ENCODE measurements around the gene PSMG2.
"Not testable (repeated sequence)": the region's sequence is repeated elsewhere in the genome, so short reads cannot be mapped to it uniquely, and the experiment has no call there.

The PSMG2 gene

DNA sequence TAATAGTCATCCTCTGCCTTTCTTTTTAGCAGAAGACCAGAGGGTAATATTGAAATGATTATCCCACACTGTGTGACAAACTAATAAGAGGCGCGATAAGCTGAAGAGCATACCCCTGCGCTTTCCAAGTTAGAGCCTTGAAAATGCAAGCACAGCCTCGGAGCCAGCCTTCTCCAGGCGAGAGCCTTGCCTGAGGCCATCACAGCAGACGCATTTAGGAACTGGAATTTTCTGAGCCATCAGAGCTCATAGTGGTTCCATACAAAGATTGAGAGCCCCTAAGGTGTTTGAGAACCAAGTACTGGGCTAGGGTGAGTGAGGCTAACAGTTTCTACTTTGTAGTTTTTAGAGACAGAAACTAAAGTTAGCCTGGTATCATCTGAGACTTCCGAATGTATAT is 19.9 kb downstream of the PSMG2 start:
- no peak for DNase-seq (ENCODE audit: low read depth, low spot score)

DNA sequence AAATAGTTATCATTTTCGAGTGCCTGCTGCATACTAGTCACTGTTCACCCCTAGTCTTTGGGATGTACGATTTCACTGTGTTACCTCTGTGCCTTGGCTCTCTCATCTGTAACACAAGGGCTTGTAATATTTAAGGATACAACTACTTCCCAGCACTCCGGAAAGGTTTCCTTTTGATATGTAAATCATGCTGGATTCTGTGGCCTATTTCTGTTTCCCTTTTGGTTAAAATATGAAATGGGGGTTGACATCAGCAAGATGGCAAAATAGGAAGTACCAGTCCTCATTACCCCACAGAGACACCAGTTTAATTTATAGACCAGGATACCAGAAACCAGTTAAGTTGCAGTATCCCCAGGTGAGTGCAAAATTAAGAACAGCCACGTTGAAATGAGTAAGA is 23.5 kb downstream of the PSMG2 start:
- no peak for DNase-seq (ENCODE audit: low read depth, low spot score)

GRCh38 chr18:12726774-12727550 is 24.1 kb downstream of the PSMG2 start:
- DNase-seq (ENCODE audit: low read depth, low spot score), result peak; percentile 65

DNA sequence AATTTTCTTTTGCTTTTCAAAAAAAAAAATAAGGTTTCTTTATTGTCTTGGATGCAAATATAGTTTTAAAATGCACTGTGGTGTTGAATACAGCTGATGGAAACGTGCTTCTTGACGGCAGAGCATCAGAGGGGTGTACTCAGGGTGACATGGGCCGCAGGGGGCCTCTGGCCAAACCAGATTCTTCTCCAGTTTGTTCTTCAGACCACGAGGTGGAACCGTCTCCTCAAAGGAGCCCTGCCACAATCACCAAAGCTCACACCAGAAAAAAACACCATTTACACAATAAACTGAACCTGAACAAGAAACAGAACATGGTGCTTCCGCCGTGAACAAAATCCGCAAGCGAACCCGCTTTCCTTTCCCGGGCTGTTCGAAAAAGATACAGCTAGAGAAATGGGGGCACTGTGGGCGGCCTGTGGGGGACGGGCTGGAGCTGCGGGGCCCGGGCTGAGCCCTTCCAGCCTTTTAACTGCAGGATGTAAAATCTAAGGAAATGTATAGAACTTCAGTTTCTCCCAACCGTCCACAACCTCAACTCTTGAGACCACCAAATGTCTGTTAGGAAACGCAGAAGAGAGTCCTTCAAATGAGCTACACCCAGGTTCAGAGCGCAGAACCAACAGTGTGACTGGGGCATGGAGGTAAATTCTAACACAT is 34.5 kb downstream of the PSMG2 start:
- DNase-seq (ENCODE audit: low read depth, low spot score), result no peak

DNA sequence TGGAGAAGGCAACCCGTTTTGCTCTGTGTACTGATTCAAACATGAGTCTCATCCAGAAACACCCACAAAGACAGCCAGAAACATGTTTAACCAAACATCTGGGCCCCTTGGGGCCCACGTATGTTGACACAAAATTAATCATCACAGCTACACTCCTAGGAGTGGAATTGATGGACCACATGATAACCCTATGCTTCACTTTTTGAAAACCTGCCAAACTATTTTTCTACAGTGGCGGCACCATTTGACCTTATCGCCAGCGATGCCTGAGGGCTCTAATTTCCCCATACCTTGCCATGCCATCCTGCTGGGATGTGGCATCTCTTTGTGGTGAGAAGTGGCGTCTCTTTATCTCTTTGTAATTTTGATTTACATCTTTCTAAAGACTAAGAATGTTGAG is 38.5 kb downstream of the PSMG2 start:
- DNase-seq (ENCODE audit: low read depth, low spot score), result no peak

GRCh38 chr18:12742453-12742852 is 39.6 kb downstream of the PSMG2 start:
- DNase-seq (ENCODE audit: low read depth, low spot score), result no peak

GRCh38 chr18:12744103-12744502 is 41.3 kb downstream of the PSMG2 start:
- peak; percentile 51 for DNase-seq (ENCODE audit: low read depth, low spot score)

DNA sequence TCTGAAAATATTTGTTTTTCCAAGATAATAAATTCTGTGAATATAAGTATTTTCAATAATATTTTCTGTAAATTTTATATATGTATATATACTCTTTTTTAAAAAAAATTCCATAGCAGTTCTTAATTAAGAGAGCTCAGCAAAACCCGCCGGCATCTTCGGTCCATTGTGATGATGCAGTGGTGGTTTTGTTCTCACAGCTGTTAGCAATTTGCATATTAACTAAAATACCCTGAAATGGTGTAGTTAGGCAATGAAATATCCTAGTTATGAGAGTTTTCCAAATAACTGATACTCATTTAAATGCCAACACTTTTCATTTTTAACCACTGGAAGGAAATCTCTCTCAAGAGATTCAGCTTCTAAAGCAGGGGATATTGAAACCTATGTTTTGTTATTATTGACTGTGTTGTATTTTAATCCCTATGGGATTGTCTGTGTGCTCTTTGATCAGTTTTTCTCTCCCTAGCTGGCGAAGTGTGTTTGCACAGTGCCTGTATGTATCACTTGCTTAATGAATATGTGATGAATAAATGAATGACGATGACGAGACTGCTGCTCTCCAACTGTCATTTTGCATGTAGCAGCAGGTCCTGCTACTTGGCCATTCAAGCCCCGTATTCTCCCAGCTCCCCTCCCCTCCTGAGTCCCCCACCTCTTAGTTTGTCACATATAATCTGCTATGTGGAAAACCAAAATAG is 42.4 kb downstream of the PSMG2 start:
- DNase-seq (ENCODE audit: low read depth, low spot score), result no peak

GRCh38 chr18:12747530-12748315 is 44.9 kb downstream of the PSMG2 start:
- DNase-seq (ENCODE audit: low read depth, low spot score), result no peak

DNA sequence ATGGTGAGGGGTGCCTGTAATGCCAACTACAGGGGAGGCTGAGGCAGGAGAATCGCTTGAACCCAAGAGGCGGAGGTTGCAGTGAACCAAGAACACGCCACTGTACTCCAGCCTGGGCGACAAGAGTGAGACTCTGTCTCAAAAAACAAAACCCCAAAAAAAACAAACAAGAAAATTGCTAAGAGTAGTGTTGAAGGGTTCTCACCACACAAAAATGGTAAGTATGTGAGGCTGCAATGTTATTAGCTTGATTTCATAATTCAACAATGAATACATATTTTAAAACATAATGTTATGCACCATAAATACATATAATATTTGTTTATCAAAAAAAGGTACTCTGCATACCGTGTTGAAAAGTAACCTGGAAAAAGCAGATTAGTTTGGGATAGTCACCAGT is 45.8 kb downstream of the PSMG2 start:
- no peak for DNase-seq (ENCODE audit: low read depth, low spot score)

- DNase-seq (ENCODE audit: low read depth, low spot score), result no peak
These were observed 46.3 kb downstream of the PSMG2 start for GRCh38 chr18:12749121-12749520.

DNA sequence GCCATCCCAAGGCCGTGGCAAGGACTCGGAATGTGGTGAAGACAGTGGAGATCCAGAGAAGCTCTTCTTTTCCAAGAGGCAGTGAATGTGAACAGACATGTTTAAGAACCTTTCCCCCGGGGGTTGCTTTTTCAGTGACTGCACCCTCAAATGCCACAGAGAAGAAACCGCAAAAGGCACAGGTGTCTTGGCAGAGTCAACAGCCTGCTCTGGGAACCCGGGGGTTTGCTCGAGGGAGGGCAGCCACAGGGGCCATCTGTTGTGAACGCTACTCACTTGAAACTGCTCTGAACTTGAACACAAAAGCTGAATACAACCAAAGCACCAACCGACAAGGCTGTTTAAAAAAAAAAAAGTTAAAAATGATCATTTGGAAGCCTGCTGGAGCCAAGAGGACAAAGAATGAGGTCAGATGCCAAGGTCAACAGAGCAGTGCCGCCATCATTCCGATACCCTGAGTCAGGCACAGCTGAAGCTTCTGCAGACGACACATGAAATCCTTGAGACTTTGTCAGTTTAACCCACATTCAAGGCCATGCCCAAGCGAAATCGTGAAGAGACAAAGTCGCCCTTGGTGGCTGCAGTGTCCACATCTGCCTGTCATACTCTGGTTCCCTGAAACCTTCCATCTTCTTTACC is 47.4 kb downstream of the PSMG2 start:
- no peak for DNase-seq (ENCODE audit: low read depth, low spot score)

DNA sequence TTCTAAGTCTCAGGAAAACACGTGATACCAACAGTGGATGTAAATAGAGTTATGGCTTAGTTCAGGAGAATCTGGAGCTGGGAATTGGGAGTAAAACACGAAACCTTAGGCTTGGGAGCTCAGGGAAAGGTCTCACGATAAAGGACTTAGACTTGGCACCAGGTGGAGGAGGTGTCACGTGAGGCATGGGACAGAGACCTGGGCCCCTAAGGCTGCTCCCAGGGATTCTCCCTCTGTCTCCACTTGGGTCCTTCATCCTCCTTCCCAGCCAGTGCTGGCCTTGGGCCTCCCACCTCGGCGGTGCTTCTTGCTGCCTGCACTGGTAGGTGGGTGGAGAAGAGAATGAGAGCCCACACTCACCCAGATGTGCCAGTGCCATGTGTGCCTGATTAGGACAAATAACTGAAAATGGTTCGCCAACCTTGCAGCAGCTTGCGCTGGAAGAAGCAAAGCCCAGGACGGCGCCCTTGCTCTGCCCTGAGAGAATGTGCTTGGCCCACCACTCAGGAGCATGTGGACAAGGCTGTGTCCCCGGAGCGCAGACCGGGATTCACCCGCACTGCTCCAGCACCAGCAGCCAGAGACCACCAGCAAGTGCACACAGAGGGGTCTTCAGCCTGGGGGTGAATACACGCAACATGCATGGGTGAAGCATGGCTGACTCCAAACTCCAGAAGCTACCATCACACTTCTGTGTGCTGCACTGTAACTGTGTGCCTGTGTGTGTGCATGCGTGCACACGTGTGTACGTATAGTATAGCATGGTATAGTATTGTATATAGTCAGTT is 48.1 kb downstream of the PSMG2 start:
- no peak for DNase-seq (ENCODE audit: low read depth, low spot score)

DNA sequence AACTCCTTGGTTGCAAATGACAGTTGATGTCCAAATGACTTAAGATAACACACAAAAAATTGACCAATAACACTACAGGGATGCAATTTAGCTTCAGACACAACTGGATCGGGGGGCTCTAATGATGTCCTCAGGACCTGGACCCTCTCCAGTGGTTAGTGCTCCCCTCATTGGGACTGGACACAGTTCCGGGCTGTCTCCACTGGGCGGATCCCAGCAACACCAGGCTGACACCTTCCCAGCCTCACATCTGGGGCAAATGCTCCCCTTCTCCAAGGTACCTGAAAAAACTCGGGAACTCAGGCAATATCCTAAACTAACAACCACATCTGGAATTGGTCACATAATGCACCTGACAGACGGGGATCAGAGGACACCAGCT is 48.7 kb downstream of the PSMG2 start:
- no peak for DNase-seq (ENCODE audit: low read depth, low spot score)

DNA sequence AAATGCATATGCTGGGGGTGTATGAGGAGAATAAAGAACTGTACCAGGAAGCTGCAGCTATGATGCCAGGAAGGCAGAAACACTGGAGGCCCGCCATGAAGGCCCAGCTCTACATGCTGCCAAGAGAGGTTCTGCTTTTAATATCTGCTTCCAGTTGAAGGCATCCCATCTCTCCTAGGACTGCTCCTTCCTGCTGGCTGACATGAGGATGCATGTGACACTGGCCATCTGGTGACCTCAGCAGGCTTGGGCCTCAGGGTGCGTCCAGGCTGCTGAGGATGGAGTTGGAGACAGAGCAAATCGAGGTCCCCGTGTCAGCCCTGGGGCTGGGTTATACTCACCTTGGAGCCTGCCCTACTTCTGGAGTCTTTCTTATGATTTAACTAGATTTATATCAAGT is 49.0 kb downstream of the PSMG2 start:
- no peak for DNase-seq (ENCODE audit: low read depth, low spot score)

DNA sequence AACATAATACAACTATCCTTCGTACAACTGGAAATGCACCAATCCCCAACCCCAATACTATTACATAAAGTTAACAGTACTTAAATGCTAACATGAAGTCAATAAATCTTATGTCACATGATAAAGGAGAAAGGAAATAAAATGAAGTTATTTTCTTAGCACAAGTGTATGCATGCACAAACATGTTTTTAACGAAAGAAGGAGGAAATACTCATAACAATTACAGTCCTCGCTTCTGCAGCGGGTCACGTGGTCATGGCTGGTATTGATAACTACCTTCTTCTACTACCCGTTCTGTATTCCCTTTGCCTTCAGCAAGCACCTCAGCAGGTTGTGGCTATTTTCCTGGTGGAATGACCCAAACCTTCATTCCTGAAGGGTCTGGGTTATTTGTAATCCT is 51.7 kb downstream of the PSMG2 start:
- no peak for DNase-seq (ENCODE audit: low read depth, low spot score)

- DNase-seq (ENCODE audit: low read depth, low spot score), result not testable (repeated sequence)
These were observed 52.8 kb downstream of the PSMG2 start for GRCh38 chr18:12755606-12756005.

DNA sequence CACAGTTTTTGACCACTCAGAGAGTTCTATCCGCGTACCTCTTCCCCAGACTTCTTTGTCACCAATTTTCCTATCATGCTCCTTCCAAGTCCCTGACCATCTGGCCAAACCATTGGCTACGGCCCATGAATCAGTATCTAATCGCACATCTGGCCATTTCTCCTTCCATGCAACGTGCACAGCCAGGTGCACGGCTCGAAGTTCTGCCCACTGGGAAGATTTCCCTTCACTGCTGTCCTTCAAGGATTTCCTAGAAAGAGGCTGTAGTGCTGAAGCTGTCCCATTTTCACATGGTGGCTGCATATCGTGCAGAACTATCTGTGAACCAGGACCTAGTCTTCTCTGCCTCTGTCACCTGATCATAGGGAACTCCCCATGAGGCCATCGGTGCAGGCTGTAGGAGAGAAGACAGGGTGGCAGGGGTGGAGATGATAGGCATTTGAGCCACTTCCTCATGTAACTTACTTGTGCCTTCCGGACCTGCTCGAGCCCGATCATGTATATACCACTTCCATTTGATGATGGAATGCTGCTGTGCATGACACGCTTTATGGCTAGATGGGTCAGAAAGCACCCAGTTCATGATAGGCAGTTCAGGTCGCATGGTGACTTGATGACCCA is 53.9 kb downstream of the PSMG2 start:
- not testable (repeated sequence) for DNase-seq (ENCODE audit: low read depth, low spot score)

GRCh38 chr18:12758566-12758965 is 55.7 kb downstream of the PSMG2 start:
- not testable (repeated sequence) for DNase-seq (ENCODE audit: low read depth, low spot score)

DNA sequence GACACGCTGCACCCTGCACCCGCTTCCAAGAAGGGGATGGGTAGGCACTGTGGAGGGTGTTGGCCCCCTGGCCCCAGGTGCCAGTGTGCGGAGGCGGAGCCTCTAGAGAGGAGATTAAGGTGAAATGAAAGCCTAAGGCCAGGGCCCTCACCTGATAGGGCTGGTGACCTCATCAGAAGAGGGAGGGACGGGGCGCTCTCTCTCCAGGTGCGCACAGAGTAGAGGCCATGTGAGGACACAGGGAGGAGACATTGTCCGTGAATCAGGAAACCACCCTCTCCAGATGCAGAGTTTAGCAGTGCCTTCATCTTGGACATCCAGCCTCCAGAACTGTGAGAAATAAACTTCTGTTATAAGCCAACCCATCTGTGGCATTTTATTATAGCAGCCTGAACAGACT is 62.3 kb downstream of the PSMG2 start:
- DNase-seq (ENCODE audit: low read depth, low spot score), result no peak
